Activated CD4-positive, CD25-positive, alpha-beta regulatory T cell treated with anti-CD3 and anti-CD28 coated beads, Interleukin-2, amount 50 U/mL, for 16 hours (primary cell): ENCODE measurements around the gene CAPN15.

Experiments
- DNase-seq: peaks from one replicate; pipeline ENCODE4 v3.0.0-alpha.2; 2020; ENCODE audit warnings: low read depth, low spot score

CAPN15 gene

GRCh38 chr16:525520-526180, 1.9 kb upstream of the CAPN15 start:
- peak; percentile 50 for DNase-seq

- DNase-seq = no peak
Observed at GRCh38 chr16:526181-527014, 1.1 kb upstream of the CAPN15 start.

- no peak for DNase-seq
Observed at GRCh38 chr16:528111-529011, 849 bp downstream of the CAPN15 start.

- DNase-seq = no peak
Observed at GRCh38 chr16:529012-529575, 1.6 kb downstream of the CAPN15 start.

GRCh38 chr16:530111-530817, 2.8 kb downstream of the CAPN15 start:
- no peak for DNase-seq

GRCh38 chr16:531494-532125, 4.1 kb downstream of the CAPN15 start:
- DNase-seq = no peak

- DNase-seq = no peak
Observed at GRCh38 chr16:533391-534123, 6.0 kb downstream of the CAPN15 start.

GRCh38 chr16:534135-534534, 6.6 kb downstream of the CAPN15 start:
- no peak for DNase-seq

- no peak for DNase-seq
Observed at GRCh38 chr16:534856-535445, 7.4 kb downstream of the CAPN15 start.

- DNase-seq = no peak
Observed at GRCh38 chr16:535446-536405, 8.2 kb downstream of the CAPN15 start.

- DNase-seq = no peak
Observed at GRCh38 chr16:536746-537145, 9.2 kb downstream of the CAPN15 start.

GRCh38 chr16:537415-538335, 10.2 kb downstream of the CAPN15 start:
- DNase-seq = no peak

- no peak for DNase-seq
Observed at GRCh38 chr16:539901-540530, 12.5 kb downstream of the CAPN15 start.

GRCh38 chr16:540645-541340, 13.3 kb downstream of the CAPN15 start:
- no peak for DNase-seq

- no peak for DNase-seq
Observed at GRCh38 chr16:543301-544164, 16.0 kb downstream of the CAPN15 start.
